CD14-positive monocyte (primary cell): ENCODE measurements around the gene RNF17. TPM values are rescaled to one million over a fixed set of nuclear protein-coding genes. Genes with fewer than 3 reads are reported as not detected.

Source experiments
- DNase-seq, 3 donors: peaks; one replicate each; pipeline ENCODE4 v3.0.0-alpha.2; 2011 to 2022
- H2AFZ ChIP-seq: 2 replicates; pipeline ENCODE4 v1.6.0; 2012; ENCODE audit warnings: mild to moderate bottlenecking, low read depth, low read length, inconsistent platforms; ENCODE audit not compliant: insufficient read depth, poor library complexity, severe bottlenecking
- H3K27ac ChIP-seq, 2 donors: 1 replicate in 1 of 2; 2 replicates in 1 of 2; pipeline ENCODE4 v1.5.1; 2012 to 2013; ENCODE audit warnings: low read length in 2 of 2, control low read depth in 1 of 2, inconsistent platforms in 1 of 2, low read depth in 1 of 2, mild to moderate bottlenecking in 1 of 2
- H3K27me3 ChIP-seq, 2 donors: one replicate each; pipeline versions ENCODE4 v1.6.0 to v1.6.1; 2011 to 2013; ENCODE audit warnings: low read length in 2 of 2; ENCODE audit not compliant: control insufficient read depth in 2 of 2, insufficient read depth in 2 of 2
- H3K36me3 ChIP-seq, 2 donors: replicated peaks in 1 of 2; 1 replicate in 1 of 2; 2 replicates in 1 of 2; pipeline versions ENCODE4 v1.5.1 to v1.6.1; 2012 to 2013; ENCODE audit warnings: low read length in 2 of 2, control low read depth in 1 of 2, inconsistent platforms in 1 of 2, mild to moderate bottlenecking in 1 of 2; ENCODE audit not compliant: insufficient read depth in 2 of 2, control insufficient read depth in 1 of 2
- H3K4me1 ChIP-seq, 2 donors: 1 replicate in 1 of 2; 2 replicates in 1 of 2; pipeline versions ENCODE4 v1.5.1 to v1.6.1; 2012 to 2013; ENCODE audit warnings: low read length in 2 of 2, control low read depth in 1 of 2, inconsistent platforms in 1 of 2, mild to moderate bottlenecking in 1 of 2, moderate library complexity in 1 of 2; ENCODE audit not compliant: insufficient read depth in 2 of 2, control insufficient read depth in 1 of 2
- H3K4me2 ChIP-seq: replicated peaks from 2 replicates; pipeline ENCODE3; 2012; ENCODE audit warnings: low read length, moderate library complexity, mild to moderate bottlenecking; ENCODE audit not compliant: poor library complexity, severe bottlenecking; ENCODE audit errors: extremely low read depth
- H3K4me3 ChIP-seq, 3 experiments: fragments of 200-600 bp in 1 of 3; sonication (generic) in 1 of 3; replicated peaks in 1 of 3; 1 replicate in 2 of 3; 2 replicates in 1 of 3; pipeline ENCODE4 v1.5.1; 2011 to 2013; ENCODE audit warnings: low read length in 3 of 3, mild to moderate bottlenecking in 3 of 3, control low read depth in 2 of 3, low read depth in 2 of 3, inconsistent platforms in 1 of 3, moderate library complexity in 1 of 3
- H3K79me2 ChIP-seq: 2 replicates; pipeline ENCODE4 v1.6.0; 2012; ENCODE audit warnings: mild to moderate bottlenecking, control low read depth, inconsistent platforms, low read length, moderate library complexity; ENCODE audit not compliant: insufficient read depth
- H3K9ac ChIP-seq: 2 replicates; pipeline ENCODE4 v1.6.0; 2017; ENCODE audit warnings: low read length, mild to moderate bottlenecking; ENCODE audit not compliant: insufficient read depth, poor library complexity, severe bottlenecking
- H3K9me3 ChIP-seq, 2 donors: replicated peaks in 1 of 2; 1 replicate in 1 of 2; 2 replicates in 1 of 2; pipeline versions ENCODE4 v1.5.1 to v1.6.1; 2012 to 2013; ENCODE audit warnings: low read length in 2 of 2, control low read depth in 1 of 2; ENCODE audit not compliant: control insufficient read depth in 1 of 2, insufficient read depth in 1 of 2
- H4K20me1 ChIP-seq: 2 replicates; pipeline ENCODE4 v1.6.0; 2012; ENCODE audit warnings: mild to moderate bottlenecking, low read length, control low read depth, moderate library complexity; ENCODE audit not compliant: insufficient read depth
- H3K27ac Mint-ChIP-seq, 7 donors: one replicate each; pipeline ENCODE4 v1.8.0; 2020; ENCODE audit warnings: mild to moderate bottlenecking in 7 of 7, mixed read lengths in 7 of 7, moderate library complexity in 6 of 7, inconsistent platforms in 2 of 7
- H3K27me3 Mint-ChIP-seq, 3 donors: one replicate each; pipeline ENCODE4 v1.8.0; 2021 to 2022; ENCODE audit warnings: low read depth in 3 of 3, mild to moderate bottlenecking in 3 of 3, mixed read lengths in 3 of 3, moderate library complexity in 3 of 3, inconsistent platforms in 1 of 3
- H3K36me3 Mint-ChIP-seq, 2 donors: one replicate each; pipeline ENCODE4 v1.8.0; 2020; ENCODE audit warnings: mixed read lengths in 2 of 2, inconsistent platforms in 1 of 2, mild to moderate bottlenecking in 1 of 2
- H3K4me1 Mint-ChIP-seq: one replicate; pipeline ENCODE4 v1.8.0; 2020; ENCODE audit warnings: mild to moderate bottlenecking, mixed read lengths
- H3K4me3 Mint-ChIP-seq, 2 donors: one replicate each; pipeline ENCODE4 v1.8.0; 2020; ENCODE audit warnings: mild to moderate bottlenecking in 2 of 2, mixed read lengths in 2 of 2, moderate library complexity in 1 of 2
- H3K9me3 Mint-ChIP-seq, 7 donors: one replicate each; pipeline ENCODE4 v1.8.0; 2020 to 2022; ENCODE audit warnings: mixed read lengths in 7 of 7, mild to moderate bottlenecking in 6 of 7, moderate library complexity in 6 of 7, inconsistent platforms in 2 of 7
- WGBS: methylation state at CpG from one replicate; pipeline ENCODE4 v1.1.5; 2013; ENCODE audit warnings: missing lambda C conversion rate; ENCODE audit not compliant: insufficient coverage; 5-methylcytosine and 5-hydroxymethylcytosine counted together
- intact Hi-C, 2 donors: fragments of 100-400 bp; cut with micrococcal nuclease; formaldehyde crosslinking; loops; one replicate each; pipeline versions ENCODE4 v1.15.0 to v1.15.1; 2023
- polyA plus RNA-seq, 3 donors: library from polyadenylated mRNA; depleted of rRNA in 1 of 3; unstranded in 2 of 3; stranded (reverse) in 1 of 3; fragments of 300-500 nt in 2 of 3; fragments of >200 nt in 1 of 3; fragmentation: Illumina TruSeq in 2 of 3; gene quantifications; 1 replicate in 2 of 3; 2 replicates in 1 of 3; pipeline ENCODE4 v1.2.3, GENCODE V29; 2012 to 2021
- TF ChIP-seq, protein P1 (sequence below): fragments of 200-600 bp; IDR thresholded peaks from one replicate; pipeline ENCODE4 v1.8.0; 2022; ENCODE audit warnings: antibody characterized with exemption, mild to moderate bottlenecking

Gene RNF17
- polyA plus RNA-seq, 3 donors = not detected

- H3K4me2 ChIP-seq = peak overlapping the region; percentile 28
- no peak overlapping the region for H3K27ac Mint-ChIP-seq
- TF ChIP-seq, protein P1, sequence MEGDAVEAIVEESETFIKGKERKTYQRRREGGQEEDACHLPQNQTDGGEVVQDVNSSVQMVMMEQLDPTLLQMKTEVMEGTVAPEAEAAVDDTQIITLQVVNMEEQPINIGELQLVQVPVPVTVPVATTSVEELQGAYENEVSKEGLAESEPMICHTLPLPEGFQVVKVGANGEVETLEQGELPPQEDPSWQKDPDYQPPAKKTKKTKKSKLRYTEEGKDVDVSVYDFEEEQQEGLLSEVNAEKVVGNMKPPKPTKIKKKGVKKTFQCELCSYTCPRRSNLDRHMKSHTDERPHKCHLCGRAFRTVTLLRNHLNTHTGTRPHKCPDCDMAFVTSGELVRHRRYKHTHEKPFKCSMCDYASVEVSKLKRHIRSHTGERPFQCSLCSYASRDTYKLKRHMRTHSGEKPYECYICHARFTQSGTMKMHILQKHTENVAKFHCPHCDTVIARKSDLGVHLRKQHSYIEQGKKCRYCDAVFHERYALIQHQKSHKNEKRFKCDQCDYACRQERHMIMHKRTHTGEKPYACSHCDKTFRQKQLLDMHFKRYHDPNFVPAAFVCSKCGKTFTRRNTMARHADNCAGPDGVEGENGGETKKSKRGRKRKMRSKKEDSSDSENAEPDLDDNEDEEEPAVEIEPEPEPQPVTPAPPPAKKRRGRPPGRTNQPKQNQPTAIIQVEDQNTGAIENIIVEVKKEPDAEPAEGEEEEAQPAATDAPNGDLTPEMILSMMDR = no peak
- intact Hi-C loops = no loop called here
- H3K27ac ChIP-seq = no peak overlapping the region
- peaks cover 12% of the 10 kb centered on the region for H3K4me1 Mint-ChIP-seq
- H3K36me3 Mint-ChIP-seq = no peaks in the 10 kb centered on the region
- no peaks in the 10 kb centered on the region for H3K79me2 ChIP-seq
- H4K20me1 ChIP-seq = no peaks in the 10 kb centered on the region
- no peak overlapping the region for H3K9ac ChIP-seq
- WGBS = 1% methylated on average over 66 of the region's 70 CpGs
- H3K27me3 ChIP-seq = peaks cover 10 to 48% of the 10 kb centered on the region in 2 donors
- H3K9me3 ChIP-seq = peaks cover 0 to 16% of the 10 kb centered on the region in 2 donors
- H3K36me3 ChIP-seq = no peaks in the 10 kb centered on the region
- H3K4me1 ChIP-seq = peaks cover 0 to 6% of the 10 kb centered on the region in 2 donors
- no peak for DNase-seq
- peaks cover 0 to 4% (median 0%) of the 10 kb centered on the region in 7 donors for H3K9me3 Mint-ChIP-seq
- H3K27me3 Mint-ChIP-seq = peaks cover 50 to 65% (median 55%) of the 10 kb centered on the region in 3 donors
- H3K4me3 ChIP-seq = no peak overlapping the region
- H3K4me3 Mint-ChIP-seq = peak overlapping the region in 1 of 2 donors; percentile 85
- H2AFZ ChIP-seq = no peak overlapping the region
Observed at GRCh38 chr13:24745861-24746617, 17.9 kb upstream of the RNF17 start.

DNA sequence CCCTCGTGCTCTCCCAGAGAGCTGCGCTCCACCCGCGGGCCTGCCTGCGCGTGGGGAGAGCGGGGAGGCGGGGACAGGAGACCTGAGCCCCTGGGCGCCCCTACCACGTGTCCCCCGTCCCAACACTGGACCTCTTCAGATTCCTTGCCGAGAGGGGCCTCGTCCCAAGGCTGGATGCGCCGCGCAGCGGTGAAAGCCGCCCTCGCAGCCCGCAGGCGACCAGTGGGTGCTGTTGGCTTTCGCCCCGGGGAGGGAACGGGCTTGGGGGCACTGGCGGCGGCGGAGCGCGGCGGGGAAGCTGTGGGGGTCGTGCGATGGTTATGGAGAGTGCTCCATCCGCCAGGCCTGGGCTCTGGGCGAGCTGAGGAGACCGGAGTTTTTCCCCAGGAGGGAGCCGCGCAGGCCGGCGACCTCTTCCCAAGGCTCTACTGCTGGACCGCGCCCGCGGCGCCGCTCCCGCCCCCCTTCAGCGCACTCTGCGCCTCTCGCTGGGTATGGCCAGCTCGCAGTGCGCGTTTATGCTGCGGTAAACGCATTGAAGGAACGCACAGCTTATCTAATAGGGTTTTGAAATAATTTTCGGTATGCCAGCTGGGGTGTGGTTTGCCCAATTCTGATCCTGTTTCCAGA is 17.2 kb upstream of the RNF17 start:
- peaks cover 0 to 6% of the 10 kb centered on the region in 2 donors for H3K4me1 ChIP-seq
- H3K4me3 ChIP-seq = peak overlapping the region in 1 of 3 experiments; percentile 34
- no peaks in the 10 kb centered on the region for H3K79me2 ChIP-seq
- Mint-ChIP-seq H3K4me1 (peaks cover 12% of the 10 kb centered on the region), H3K27me3 (peaks cover 50 to 69% (median 55%) of the 10 kb centered on the region in 3 donors), H3K4me3 (peak overlapping the region; percentile 68 to 85), H3K27ac (no peak overlapping the region), H3K36me3 (no peaks in the 10 kb centered on the region), H3K9me3 (peaks cover 0 to 4% (median 0%) of the 10 kb centered on the region in 7 donors)
- H3K27ac ChIP-seq = no peak overlapping the region
- TF ChIP-seq, protein P1 = no peak
- whole genome bisulfite sequencing = 2% methylated on average over 55 of the region's 56 CpGs
- H3K36me3 ChIP-seq = no peaks in the 10 kb centered on the region
- peaks cover 0 to 16% of the 10 kb centered on the region in 2 donors for H3K9me3 ChIP-seq
- H3K9ac ChIP-seq = no peak overlapping the region
- intact Hi-C loops = no loop called here
- no peak overlapping the region for H2AFZ ChIP-seq
- no peak for DNase-seq
- H4K20me1 ChIP-seq = no peaks in the 10 kb centered on the region
- H3K27me3 ChIP-seq = peaks cover 10 to 48% of the 10 kb centered on the region in 2 donors
- peak overlapping the region; percentile 28 for H3K4me2 ChIP-seq
